ENCODE results near the gene TET3.

The TET3 gene

DNA sequence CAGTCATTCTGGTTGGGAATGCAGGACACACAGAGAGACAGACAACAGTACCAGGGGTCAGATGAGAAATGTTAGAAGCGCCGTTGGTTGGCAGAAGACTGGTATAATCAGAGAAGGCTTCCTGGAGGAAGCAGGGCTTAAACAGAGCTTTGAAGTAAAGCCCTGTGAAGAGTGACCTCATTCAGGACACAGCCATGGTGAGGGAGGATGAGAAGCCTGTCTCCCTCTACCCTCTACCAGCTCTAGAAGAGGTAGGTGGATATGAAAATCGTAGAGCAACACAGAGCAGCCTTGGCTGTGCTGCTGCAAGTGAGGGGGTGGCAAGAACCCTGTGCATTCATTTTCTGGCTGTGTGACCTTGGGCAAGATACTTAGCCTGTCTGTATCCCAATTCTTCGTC is 14.2 kb downstream of the TET3 start:
- in situ Hi-C loops (cut with HindIII; ENCODE audit: low sequenced_read_pairs) = no loop called here

DNA sequence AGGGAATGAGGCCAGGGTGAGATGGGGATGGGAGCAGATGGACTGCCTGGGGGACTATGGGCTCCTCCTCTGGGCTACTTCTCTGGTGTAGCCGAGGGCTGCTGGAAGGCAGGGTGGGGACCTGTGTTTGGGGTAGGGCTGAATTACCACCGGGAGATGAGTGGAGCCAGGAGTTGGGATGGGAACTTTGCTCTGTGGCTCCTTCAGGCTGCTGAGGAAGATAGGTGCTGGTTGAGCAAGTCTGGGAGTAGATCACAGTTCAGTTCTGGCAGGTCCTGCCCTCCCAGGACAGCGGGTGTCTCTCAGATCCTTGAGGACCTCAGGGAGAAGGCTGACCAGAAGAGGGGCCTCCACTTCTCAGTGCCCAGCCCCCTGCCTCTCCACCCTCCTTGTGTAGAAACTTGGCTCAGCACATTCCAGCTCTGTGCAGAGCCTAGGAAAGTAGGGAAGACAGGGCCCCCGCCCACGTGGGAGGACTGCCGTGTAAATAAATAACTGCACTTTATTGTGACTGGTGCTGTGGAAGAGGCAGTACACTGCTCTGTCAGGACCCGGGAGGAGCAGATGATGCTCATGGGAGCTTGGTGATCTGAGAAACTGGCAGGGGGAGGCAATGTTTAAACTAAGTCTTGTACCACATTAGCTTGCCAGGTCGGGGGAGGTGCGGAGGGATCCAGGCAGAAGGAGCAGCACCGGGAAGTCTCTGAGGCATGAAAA is 15.3 kb downstream of the TET3 start:
- in situ Hi-C loops (cut with HindIII; ENCODE audit: low sequenced_read_pairs) = no loop called here
- no peak for TF ChIP-seq CTCF (IDR thresholded peaks at IDR 0.05; ENCODE audit: low read depth, low read length, missing control alignments)
- DNase-seq (ENCODE audit: low read depth) = no peak
- no peak overlapping the region for H3K4me3 ChIP-seq (ENCODE audit: low read depth, low read length)

More for the DNA sequence above, 14.2 kb downstream of the TET3 start:
- no peak for TF ChIP-seq CTCF (IDR thresholded peaks at IDR 0.05; ENCODE audit: low read depth, low read length, missing control alignments)
- DNase-seq (ENCODE audit: low read depth) = no peak
- no peak overlapping the region for H3K4me3 ChIP-seq (ENCODE audit: low read depth, low read length)

GRCh38 chr2:74000666-74001065 is 16.0 kb downstream of the TET3 start:
- no peak overlapping the region for H3K4me3 ChIP-seq (ENCODE audit: low read depth, low read length)
- in situ Hi-C loops (cut with HindIII; ENCODE audit: low sequenced_read_pairs) = no loop called here
- TF ChIP-seq CTCF (IDR thresholded peaks at IDR 0.05; ENCODE audit: low read depth, low read length, missing control alignments) = no peak
- no peak for DNase-seq (ENCODE audit: low read depth)

DNA sequence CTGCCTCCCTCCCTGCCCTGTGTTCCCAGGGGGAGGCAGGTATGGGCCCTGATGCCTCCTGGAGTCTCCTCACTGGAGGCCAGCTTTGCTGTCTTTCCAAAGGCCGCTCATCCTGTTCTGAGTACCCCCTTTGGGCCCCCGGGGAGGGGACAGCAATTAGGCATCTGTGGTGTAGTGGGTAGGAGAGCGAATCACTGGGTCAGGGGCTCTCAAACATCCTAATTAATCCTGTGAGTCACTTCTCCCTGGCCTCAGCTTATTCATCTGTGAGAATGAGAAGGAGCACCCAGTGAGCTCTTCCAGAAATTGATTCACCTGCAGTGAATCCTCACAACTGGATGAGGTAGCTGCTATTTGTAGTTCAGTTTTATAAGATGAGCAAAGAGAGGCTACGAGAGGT is 16.4 kb downstream of the TET3 start:
- DNase-seq (ENCODE audit: low read depth) = no peak
- no peak overlapping the region for H3K4me3 ChIP-seq (ENCODE audit: low read depth, low read length)
- TF ChIP-seq CTCF (IDR thresholded peaks at IDR 0.05; ENCODE audit: low read depth, low read length, missing control alignments) = no peak
- in situ Hi-C loops (cut with HindIII; ENCODE audit: low sequenced_read_pairs) = no loop called here

DNA sequence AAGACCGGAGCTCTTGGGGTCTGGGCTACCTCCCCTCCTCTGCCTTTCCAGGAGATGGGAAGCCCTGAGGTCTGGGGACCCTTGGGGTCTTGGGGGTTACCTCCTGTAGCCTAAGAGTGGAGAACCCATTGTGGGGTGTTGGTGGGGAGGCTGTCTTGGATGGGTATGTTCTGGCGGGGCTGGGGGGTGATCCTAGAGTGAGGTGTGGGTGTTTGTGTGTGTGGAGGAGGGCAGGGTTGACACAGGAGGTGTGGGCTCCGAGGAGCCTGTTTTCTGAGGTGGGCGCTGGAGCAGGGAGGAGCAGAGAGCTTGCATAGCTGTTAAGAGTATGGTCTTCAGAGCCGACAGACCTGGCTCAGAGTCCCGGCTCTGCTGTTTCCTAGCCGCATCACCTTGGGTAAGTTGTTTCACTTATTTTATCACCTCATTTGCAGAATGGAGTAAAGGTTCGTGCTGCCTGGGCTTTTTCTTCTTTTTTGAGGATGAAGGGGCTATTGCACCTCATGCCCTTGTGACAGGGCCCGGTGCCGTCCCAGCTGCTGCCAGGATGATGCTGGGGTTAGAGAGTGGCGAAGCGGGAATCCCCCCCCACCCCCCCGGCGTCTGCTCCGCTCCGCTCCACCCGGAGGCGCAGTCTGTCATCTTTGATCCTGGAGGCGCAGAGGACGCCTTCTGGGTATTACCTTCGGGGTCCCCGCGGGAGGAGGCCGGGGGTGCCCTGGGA is 17.2 kb downstream of the TET3 start:
- H3K4me3 ChIP-seq (ENCODE audit: low read depth, low read length) = peak overlapping the region; percentile 57
- no peak for DNase-seq (ENCODE audit: low read depth)
- no peak for TF ChIP-seq CTCF (IDR thresholded peaks at IDR 0.05; ENCODE audit: low read depth, low read length, missing control alignments)
- in situ Hi-C loops (cut with HindIII; ENCODE audit: low sequenced_read_pairs) = no loop called here

DNA sequence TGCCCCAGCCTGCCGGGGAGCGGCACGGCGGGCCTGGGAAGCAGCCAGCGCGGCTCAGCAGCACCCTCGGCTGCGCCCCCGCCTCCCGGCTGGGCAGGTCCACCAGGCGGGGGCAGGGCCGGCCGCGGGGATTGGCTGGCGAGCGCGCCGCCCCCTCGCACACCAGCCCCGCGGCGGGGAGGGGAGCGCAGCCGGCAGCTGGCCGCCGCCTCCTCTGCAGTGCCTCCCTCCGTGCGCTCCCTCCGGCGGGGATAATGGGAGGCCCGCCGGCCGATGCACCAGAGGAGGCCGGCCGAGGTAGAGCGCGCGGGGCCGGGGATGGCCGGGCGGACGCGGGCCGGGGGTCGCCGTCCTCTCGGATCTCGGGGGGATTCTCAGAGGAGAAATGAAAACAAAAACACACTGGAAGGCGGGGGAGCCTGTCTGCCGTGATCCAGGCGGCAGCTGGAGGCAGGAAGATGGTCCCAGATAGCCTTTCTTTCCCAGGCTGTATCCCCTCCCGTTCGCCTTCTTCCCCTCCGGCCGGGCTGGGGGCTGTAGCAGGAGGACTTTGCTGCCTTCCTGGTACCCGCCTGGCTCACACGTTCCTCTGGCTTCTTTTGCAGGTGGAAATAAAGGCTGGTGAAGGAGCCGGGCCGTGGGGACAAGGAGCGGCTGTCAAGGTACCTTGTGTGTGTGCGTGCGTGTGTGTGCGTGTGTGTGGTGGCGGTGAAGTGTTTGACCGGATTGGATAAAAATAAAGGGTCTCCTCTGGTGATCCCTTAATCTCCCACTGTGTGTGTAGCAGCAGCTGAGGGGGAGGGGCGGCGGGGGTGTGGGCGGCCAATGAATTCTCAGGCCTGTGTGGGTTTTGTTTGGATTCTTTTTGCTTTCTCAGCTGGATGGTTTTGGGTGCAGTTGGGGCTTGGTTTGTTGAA is 18.1 kb downstream of the TET3 start:
- H3K4me3 ChIP-seq (ENCODE audit: low read depth, low read length) = peak overlapping the region; percentile 57
- no peak for DNase-seq (ENCODE audit: low read depth)
- no peak for TF ChIP-seq CTCF (IDR thresholded peaks at IDR 0.05; ENCODE audit: low read depth, low read length, missing control alignments)
- in situ Hi-C loops (cut with HindIII; ENCODE audit: low sequenced_read_pairs) = no loop called here
